ENCODE results near the gene C6orf89.

GRCh38 chr6:36917541-36918193, 31.9 kb downstream of the C6orf89 start:
- TF ChIP-seq POLR2A (IDR thresholded peaks at IDR 0.05) = no peak
- no peak for TF ChIP-seq CTCF (IDR thresholded peaks at IDR 0.05)

Measured in Peyer's patch (tissue), 4 donors.